IMR-90 (cell line): ENCODE measurements around the gene SESN3. TPM values are rescaled to one million over a fixed set of nuclear protein-coding genes. Genes with fewer than 3 reads are reported as not detected.

Experiments
- ATAC-seq: fragments of 200-7000 bp; cut with Tn5 transposase; 2 replicates; pipeline ENCODE4 v1.9.1; 2020; ENCODE audit warnings: low read depth, mild to moderate bottlenecking, moderate library complexity
- BruUV-seq: library from RNA; stranded (reverse); fragments of 400-500 nt; replicated peaks from 2 replicates; lab custom pipeline; 2021; lab: Mats Ljungman, UMichigan
- CTCF ChIA-PET: fragments of 300-600 bp; formaldehyde crosslinking; extraction: SDS; loops from one replicate; lab custom pipeline; 2021; ENCODE audit warnings: antibody characterized with exemption; lab: Yijun Ruan, JAX
- POLR2A ChIA-PET: fragments of 300-600 bp; sonication (Branson Sonifier 250); formaldehyde crosslinking; loops from one replicate; lab custom pipeline; 2022; ENCODE audit warnings: antibody characterized with exemption; ENCODE audit not compliant: unreplicated experiment; lab: Charles Lee
- DNase-seq: peaks from one replicate; pipeline ENCODE4 v3.0.0; 2013
- H2AFZ ChIP-seq: replicated peaks from 2 replicates; pipeline ENCODE3; 2013; ENCODE audit warnings: low read length, mild to moderate bottlenecking; ENCODE audit not compliant: poor library complexity
- H2AK5ac ChIP-seq: 2 replicates; pipeline ENCODE4 v1.6.1; 2013; ENCODE audit warnings: low read depth, low read length, inconsistent platforms
- H2AK9ac ChIP-seq: replicated peaks from 2 replicates; pipeline ENCODE3; 2013; ENCODE audit warnings: mild to moderate bottlenecking, low read depth, low read length, moderate library complexity; ENCODE audit not compliant: poor library complexity
- H2BK120ac ChIP-seq: 2 replicates; pipeline ENCODE4 v1.6.1; 2013; ENCODE audit warnings: low read depth, low read length, inconsistent platforms
- H2BK15ac ChIP-seq: 3 replicates; pipeline ENCODE4 v1.6.1; 2013; ENCODE audit warnings: low read depth, low read length, inconsistent platforms
- H2BK20ac ChIP-seq: 2 replicates; pipeline ENCODE4 v1.6.1; 2013; ENCODE audit warnings: low read depth, mild to moderate bottlenecking, inconsistent platforms, low read length, moderate library complexity
- H2BK5ac ChIP-seq: 2 replicates; pipeline ENCODE4 v1.6.1; 2013; ENCODE audit warnings: mild to moderate bottlenecking, low read depth, low read length, inconsistent platforms; ENCODE audit not compliant: poor library complexity, severe bottlenecking
- H3K14ac ChIP-seq: replicated peaks from 2 replicates; pipeline ENCODE4 v1.6.1; 2013; ENCODE audit warnings: low read depth, low read length, inconsistent platforms
- H3K18ac ChIP-seq: 2 replicates; pipeline ENCODE4 v1.6.1; 2013; ENCODE audit warnings: low read depth, low read length, control low read depth
- H3K23ac ChIP-seq: 2 replicates; pipeline ENCODE4 v1.6.1; 2013; ENCODE audit warnings: low read depth, low read length, inconsistent platforms
- H3K27ac ChIP-seq: 2 replicates; pipeline ENCODE4 v1.5.1; 2013; ENCODE audit warnings: mild to moderate bottlenecking, control low read depth, low read length; ENCODE audit not compliant: insufficient read depth
- H3K27me3 ChIP-seq: 2 replicates; pipeline ENCODE4 v1.6.1; 2013; ENCODE audit warnings: low read length; ENCODE audit not compliant: control insufficient read depth, insufficient read depth
- H3K36me3 ChIP-seq: 2 replicates; pipeline ENCODE4 v1.6.1; 2013; ENCODE audit warnings: low read length, mixed read lengths; ENCODE audit not compliant: control insufficient read depth, insufficient read depth
- H3K4ac ChIP-seq: 2 replicates; pipeline ENCODE4 v1.6.1; 2013; ENCODE audit warnings: low read depth, low read length, inconsistent platforms
- H3K4me1 ChIP-seq: 2 replicates; pipeline ENCODE4 v1.6.1; 2013; ENCODE audit warnings: low read length, mixed read lengths; ENCODE audit not compliant: control insufficient read depth, insufficient read depth
- H3K4me2 ChIP-seq: 2 replicates; pipeline ENCODE4 v1.6.1; 2013; ENCODE audit warnings: low read depth, mild to moderate bottlenecking, control low read depth, low read length, moderate library complexity
- H3K4me3 ChIP-seq: 2 replicates; pipeline ENCODE4 v1.5.1; 2013; ENCODE audit warnings: low read depth, mild to moderate bottlenecking, control low read depth, low read length, moderate library complexity; ENCODE audit not compliant: insufficient read depth
- H3K56ac ChIP-seq: 2 replicates; pipeline ENCODE4 v1.6.1; 2013; ENCODE audit warnings: low read length, inconsistent platforms; ENCODE audit not compliant: insufficient read depth; ENCODE audit errors: extremely low read depth
- H3K79me1 ChIP-seq, 2 experiments: 2 replicates each; pipeline ENCODE4 v1.6.1; 2013; ENCODE audit warnings: low read length in 2 of 2, inconsistent platforms in 1 of 2, low read depth in 1 of 2
- H3K9ac ChIP-seq: 2 replicates; pipeline ENCODE4 v1.6.1; 2013; ENCODE audit warnings: low read depth, low read length, control low read depth
- H3K9me1 ChIP-seq: 2 replicates; pipeline ENCODE4 v1.6.1; 2013; ENCODE audit warnings: low read length, inconsistent platforms; ENCODE audit not compliant: insufficient read depth
- H3K9me3 ChIP-seq: 2 replicates; pipeline ENCODE4 v1.6.1; 2013; ENCODE audit warnings: low read length; ENCODE audit not compliant: control insufficient read depth, insufficient read depth
- H4K20me1 ChIP-seq: 2 replicates; pipeline ENCODE4 v1.6.1; 2013; ENCODE audit warnings: low read length, inconsistent platforms; ENCODE audit not compliant: insufficient read depth
- H4K5ac ChIP-seq: 2 replicates; pipeline ENCODE4 v1.6.1; 2013; ENCODE audit warnings: mild to moderate bottlenecking, low read depth, low read length, control low read depth
- H4K8ac ChIP-seq, 2 experiments: 2 replicates each; pipeline ENCODE4 v1.6.1; 2013; ENCODE audit warnings: low read depth in 2 of 2, low read length in 2 of 2, control low read depth in 1 of 2, inconsistent platforms in 1 of 2
- H4K91ac ChIP-seq: 2 replicates; pipeline ENCODE4 v1.6.1; 2013; ENCODE audit warnings: low read depth, low read length, inconsistent platforms; ENCODE audit not compliant: insufficient read depth
- RFX5 ChIP-seq: IDR thresholded peaks from 2 replicates; pipeline ENCODE4 v1.8.0; 2012; ENCODE audit warnings: low read depth, mild to moderate bottlenecking, low read length, moderate library complexity
- WGBS, 2 experiments: methylation state at CpG; one replicate each; pipeline versions ENCODE4 v1.1.5 to v1.1.7; 2013; ENCODE audit warnings: missing lambda C conversion rate in 2 of 2; ENCODE audit not compliant: insufficient read length in 1 of 2; ENCODE audit errors: extremely low coverage in 2 of 2; 5-methylcytosine and 5-hydroxymethylcytosine counted together
- dilution Hi-C: fragments of 300-500 bp; cut with HindIII; formaldehyde crosslinking; loops from one replicate; pipeline ENCODE4 v1.14.3; 2018; ENCODE audit warnings: low sequenced_read_pairs; ENCODE audit not compliant: unreplicated experiment
- in situ Hi-C: fragments of 300-500 bp; cut with MboI; formaldehyde crosslinking; loops from 3 replicates; pipeline ENCODE4 v1.14.3; 2019; ENCODE audit warnings: low sequenced_read_pairs, inconsistent platforms, mixed read lengths
- intact Hi-C: fragments of 100-400 bp; cut with micrococcal nuclease; formaldehyde crosslinking; loops from 2 replicates; pipeline ENCODE4 v1.10.0; 2022
- polyA plus RNA-seq, 3 experiments: library from polyadenylated mRNA; depleted of rRNA; stranded (reverse); fragments of >200 nt; gene quantifications; 2 replicates each; pipeline ENCODE4 v1.2.3, GENCODE V29; 2012; ENCODE audit warnings: low replicate concordance in 1 of 3
- total RNA-seq: library from RNA; depleted of rRNA; stranded (reverse); fragments of >200 nt; gene quantifications from 2 replicates; pipeline ENCODE4 v1.2.3, GENCODE V29; 2012
- TF ChIP-seq, protein P1 (sequence below): fragments of 150-350 bp; IDR thresholded peaks from 2 replicates; pipeline ENCODE4 v1.6.1; 2017; ENCODE audit warnings: mild to moderate bottlenecking, antibody characterized with exemption, low read length, low read depth

SESN3 gene
- total and polyA plus RNA-seq, 2 of the 4 experiments (the other 2 are of a cell fraction), result 2.0 to 7.7 TPM

GRCh38 chr11:95257456-95257971, 26.5 kb upstream of the SESN3 start:
- Histone ChIP-seq H4K8ac (no peak overlapping the region), H3K4me2 (no peak overlapping the region), H3K18ac (no peak overlapping the region), H4K91ac (no peak overlapping the region), H3K9me1 (no peaks in the 10 kb centered on the region), H4K5ac (no peak overlapping the region), H2BK20ac (no peak overlapping the region), H3K56ac (no peak overlapping the region), H2BK15ac (no peak overlapping the region), H3K14ac (no peak overlapping the region), H3K79me1 (no peaks in the 10 kb centered on the region), H3K4me3 (no peak overlapping the region), H2AFZ (no peak overlapping the region), H3K36me3 (no peaks in the 10 kb centered on the region), H2AK5ac (no peak overlapping the region), H3K4me1 (no peaks in the 10 kb centered on the region), H2AK9ac (no peak overlapping the region), H3K4ac (no peak overlapping the region), H3K23ac (no peak overlapping the region), H3K9me3 (no peaks in the 10 kb centered on the region), H2BK5ac (no peak overlapping the region), H3K9ac (no peak overlapping the region), H4K20me1 (no peaks in the 10 kb centered on the region), H2BK120ac (no peak overlapping the region), H3K27me3 (peaks cover 4% of the 10 kb centered on the region), H3K27ac (no peak overlapping the region)
- no peak for ATAC-seq
- intact Hi-C loops (no loop called here), dilution Hi-C loops (no loop called here), in situ Hi-C loops (no loop called here)
- POLR2A ChIA-PET, result no interaction called here
- no TSS peak for BruUV-seq
- WGBS, 2 experiments, result no CpG with 5 or more reads among the region's 4 CpGs
- no peak for DNase-seq
- TF ChIP-seq, protein P1, sequence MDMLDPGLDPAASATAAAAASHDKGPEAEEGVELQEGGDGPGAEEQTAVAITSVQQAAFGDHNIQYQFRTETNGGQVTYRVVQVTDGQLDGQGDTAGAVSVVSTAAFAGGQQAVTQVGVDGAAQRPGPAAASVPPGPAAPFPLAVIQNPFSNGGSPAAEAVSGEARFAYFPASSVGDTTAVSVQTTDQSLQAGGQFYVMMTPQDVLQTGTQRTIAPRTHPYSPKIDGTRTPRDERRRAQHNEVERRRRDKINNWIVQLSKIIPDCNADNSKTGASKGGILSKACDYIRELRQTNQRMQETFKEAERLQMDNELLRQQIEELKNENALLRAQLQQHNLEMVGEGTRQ, result no peak
- no peak for TF ChIP-seq RFX5
- CTCF ChIA-PET, result interaction anchor here (0.6 to 1.0 kb wide), 2 partner anchors 17 to 448 kb away, joined by 4 to 6 read pairs; no protein-coding TSS in a partner anchor
